Astrocyte of the spinal cord (primary cell): ENCODE data around the gene METRNL.

Source experiments
- DNase-seq: peaks from one replicate; pipeline ENCODE4 v3.0.0; 2011; ENCODE audit warnings: low read depth, low spot score
- H3K4me3 ChIP-seq: 2 replicates; pipeline ENCODE4 v1.5.1; 2011; ENCODE audit warnings: low read depth, mild to moderate bottlenecking, low read length, moderate library complexity
- CTCF ChIP-seq: IDR thresholded peaks from 2 replicates; pipeline ENCODE4 v1.5.1; 2012; ENCODE audit warnings: low read depth, mild to moderate bottlenecking, low read length, inconsistent platforms
- in situ Hi-C: cut with HindIII; loops from 2 replicates; pipeline ENCODE4 v1.10.0; 2017; ENCODE audit warnings: low sequenced_read_pairs

The METRNL gene

GRCh38 chr17:83089328-83090132, 10.1 kb downstream of the METRNL start:
- in situ Hi-C loops = no loop called here
- no peak overlapping the region for H3K4me3 ChIP-seq
- no peak for DNase-seq
- no peak for TF ChIP-seq CTCF

GRCh38 chr17:83090444-83091256, 11.2 kb downstream of the METRNL start:
- no peak for TF ChIP-seq CTCF
- in situ Hi-C loops = no loop called here
- no peak for DNase-seq
- H3K4me3 ChIP-seq = no peak overlapping the region

GRCh38 chr17:83091257-83092141, 12.1 kb downstream of the METRNL start:
- DNase-seq = no peak

GRCh38 chr17:83092186-83092585, 12.8 kb downstream of the METRNL start:
- no peak for TF ChIP-seq CTCF
- no peak for DNase-seq
- H3K4me3 ChIP-seq = no peak overlapping the region
- in situ Hi-C loops = no loop called here

More at GRCh38 chr17:83091257-83092141, 12.1 kb downstream of the METRNL start:
- in situ Hi-C loops = no loop called here
- no peak overlapping the region for H3K4me3 ChIP-seq
- TF ChIP-seq CTCF = no peak

GRCh38 chr17:83092931-83093330, 13.5 kb downstream of the METRNL start:
- no peak for DNase-seq
- in situ Hi-C loops = no loop called here
- no peak for TF ChIP-seq CTCF
- no peak overlapping the region for H3K4me3 ChIP-seq

- in situ Hi-C loops = no loop called here
- no peak for TF ChIP-seq CTCF
- no peak for DNase-seq
- no peak overlapping the region for H3K4me3 ChIP-seq
These were observed 14.1 kb downstream of the METRNL start for GRCh38 chr17:83093506-83093905.
